HG02623 (cell line): ENCODE results near the gene SLC35G4.
"Not testable (repeated sequence)": the region's sequence is repeated elsewhere in the genome, so short reads cannot be mapped to it uniquely, and the experiment has no call there.

ENCODE experiments used
- ATAC-seq: cut with Tn5 transposase; IDR thresholded peaks from one replicate; pipeline ENCODE4 v1.9.1; 2021; ENCODE audit warnings: moderate library complexity; ENCODE audit not compliant: unreplicated experiment

SLC35G4 gene

GRCh38 chr18:11613611-11614010 lies 4.2 kb downstream of the SLC35G4 start:
- not testable (repeated sequence) for ATAC-seq

DNA sequence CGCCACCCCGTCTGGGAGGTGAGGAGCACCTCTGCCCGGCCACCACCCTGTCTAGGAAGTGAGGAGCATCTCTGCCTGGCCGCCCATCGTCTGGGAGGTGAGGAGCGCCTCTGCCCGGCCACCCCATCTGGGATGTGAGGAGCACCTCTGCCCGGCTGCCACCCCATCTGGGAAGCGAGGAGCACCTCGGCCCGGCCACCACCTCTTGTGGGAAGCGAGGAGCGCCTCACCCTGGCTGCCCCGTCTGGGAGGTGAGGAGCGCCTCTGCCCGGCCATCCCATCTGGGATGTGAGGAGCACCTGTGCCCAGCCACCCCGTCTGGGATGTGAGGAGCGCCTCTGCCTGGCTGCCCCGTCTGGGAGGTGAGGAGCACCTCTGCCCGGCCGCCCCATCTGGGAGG lies 4.6 kb downstream of the SLC35G4 start:
- ATAC-seq = not testable (repeated sequence)

GRCh38 chr18:11614981-11615380 lies 5.6 kb downstream of the SLC35G4 start:
- not testable (repeated sequence) for ATAC-seq

GRCh38 chr18:11647310-11647709 lies 37.9 kb downstream of the SLC35G4 start:
- ATAC-seq = not testable (repeated sequence)

GRCh38 chr18:11647804-11648203 lies 38.4 kb downstream of the SLC35G4 start:
- not testable (repeated sequence) for ATAC-seq

- no peak for ATAC-seq
Measured at GRCh38 chr18:11649839-11650238, 40.4 kb downstream of the SLC35G4 start.

DNA sequence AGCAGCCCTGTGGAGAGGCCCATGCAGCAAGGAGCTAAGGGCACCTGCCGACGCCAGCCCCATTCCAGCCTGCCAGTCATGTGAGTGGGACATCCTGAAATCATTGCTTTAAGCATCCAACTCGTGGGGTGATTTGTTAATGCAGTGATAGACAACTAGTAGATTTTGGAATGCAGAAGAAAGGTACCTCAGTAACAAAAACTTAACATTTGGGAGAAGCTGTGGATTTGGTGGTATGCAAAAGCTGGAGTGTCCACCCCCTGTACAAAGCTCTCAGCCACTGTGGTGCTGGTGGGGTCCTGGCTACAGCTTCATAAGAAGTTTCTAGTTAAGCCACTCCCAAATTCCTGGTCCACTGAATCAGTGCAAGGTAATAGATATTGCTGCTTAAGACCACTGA lies 42.5 kb downstream of the SLC35G4 start:
- no peak for ATAC-seq

GRCh38 chr18:11653521-11653920 lies 44.1 kb downstream of the SLC35G4 start:
- ATAC-seq = no peak

GRCh38 chr18:11654736-11655605 lies 45.6 kb downstream of the SLC35G4 start:
- ATAC-seq = no peak

DNA sequence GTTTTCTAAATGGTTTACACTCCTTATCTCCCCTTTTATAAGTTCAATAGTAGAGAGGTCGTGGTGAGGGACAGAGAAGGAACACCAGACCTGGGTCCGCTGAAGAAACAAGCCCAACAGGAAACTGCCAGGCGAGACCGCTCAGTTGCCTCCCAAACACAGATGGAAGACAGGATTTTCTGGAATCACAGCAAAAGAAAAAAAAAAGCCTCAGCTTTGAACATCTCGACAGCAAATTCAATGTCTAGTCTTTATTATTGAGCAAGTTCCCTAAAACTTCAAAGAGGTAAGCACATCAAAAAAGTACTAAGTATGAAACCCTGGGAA lies 46.2 kb downstream of the SLC35G4 start:
- no peak for ATAC-seq

DNA sequence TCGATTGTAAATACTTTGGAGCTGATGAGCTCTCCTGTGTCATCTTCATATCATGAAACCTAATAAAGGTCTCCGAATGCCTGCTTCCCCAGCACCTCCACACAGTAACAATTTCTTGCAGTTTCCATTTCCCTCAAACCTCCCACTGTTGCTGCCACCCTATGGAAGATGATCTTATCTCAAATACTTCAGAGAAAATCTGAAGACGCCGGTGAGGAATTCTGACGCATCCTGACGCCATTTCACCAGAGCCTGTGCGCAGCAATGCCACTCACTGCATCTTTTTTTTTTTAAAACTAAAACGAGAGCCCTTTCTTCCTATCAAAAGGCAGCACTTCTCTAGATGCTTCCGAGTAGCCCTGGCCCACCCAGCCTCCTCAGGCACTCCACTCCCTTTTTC lies 47.8 kb downstream of the SLC35G4 start:
- no peak for ATAC-seq

- ATAC-seq = no peak
Measured at GRCh38 chr18:11657554-11657953, 48.2 kb downstream of the SLC35G4 start.

DNA sequence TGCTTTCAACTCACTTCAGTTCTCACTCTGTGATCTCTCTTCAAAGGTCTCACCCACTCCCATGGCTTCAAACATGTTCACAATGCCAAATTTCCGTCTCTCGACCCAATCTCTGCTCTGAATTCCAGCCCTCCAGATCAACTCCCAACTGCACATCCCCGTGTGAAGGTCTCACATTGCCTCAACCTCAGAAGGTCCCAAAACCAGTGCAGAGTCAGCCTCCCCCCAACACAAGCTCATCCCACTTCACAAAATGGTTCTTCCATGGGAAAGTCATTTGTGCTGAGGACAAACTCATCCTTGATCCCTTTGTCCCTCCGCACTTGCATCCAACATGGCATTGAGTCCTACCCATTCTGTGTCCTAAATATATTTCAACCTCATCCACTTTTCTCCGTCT lies 48.6 kb downstream of the SLC35G4 start:
- ATAC-seq = no peak

DNA sequence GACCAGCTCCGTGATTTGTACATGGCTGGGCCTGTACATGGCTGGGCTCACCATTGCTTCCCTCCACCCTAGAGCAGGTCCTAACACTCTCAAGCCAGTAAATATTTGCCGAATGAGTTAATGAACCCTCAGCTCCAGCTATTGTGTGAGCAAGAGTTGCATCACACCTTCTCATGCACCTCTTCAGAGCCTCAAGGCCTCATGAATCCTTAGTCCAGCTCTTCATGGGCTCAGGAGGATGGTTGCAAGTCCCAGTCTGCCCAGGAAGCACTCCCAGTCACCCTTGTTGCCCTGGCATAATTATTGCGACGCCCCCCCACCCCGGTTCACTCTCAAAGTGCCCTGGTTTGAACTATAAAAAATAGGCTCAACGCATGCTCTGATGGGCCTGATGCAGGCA lies 49.6 kb downstream of the SLC35G4 start:
- no peak for ATAC-seq
